Activated naive CD4-positive, alpha-beta T cell treated with anti-CD3 and anti-CD28 coated beads, Interleukin-2, amount 10 ng/mL, durations not matched to agents 7 days and 5 days (primary cell): Measurements from ENCODE around the gene SCARB1.

Experiments used
- CTCF ChIA-PET: fragments of 350-600 bp; sonication (Branson Sonifier 250); formaldehyde crosslinking; loops from one replicate; lab custom pipeline; 2021; ENCODE audit warnings: antibody characterized with exemption; lab: Charles Lee
- DNase-seq: peaks from one replicate; pipeline ENCODE4 v3.0.0-alpha.2; 2020
- H3K27ac Mint-ChIP-seq: one replicate; pipeline ENCODE4 v1.8.0; 2021; ENCODE audit warnings: mild to moderate bottlenecking, moderate library complexity, mixed read lengths
- H3K27me3 Mint-ChIP-seq: one replicate; pipeline ENCODE4 v1.8.0; 2021; ENCODE audit warnings: mild to moderate bottlenecking, mixed read lengths
- H3K36me3 Mint-ChIP-seq: one replicate; pipeline ENCODE4 v1.8.0; 2021; ENCODE audit warnings: mixed read lengths
- H3K4me1 Mint-ChIP-seq: one replicate; pipeline ENCODE4 v1.8.0; 2021; ENCODE audit warnings: mixed read lengths
- H3K4me3 Mint-ChIP-seq: one replicate; pipeline ENCODE4 v1.8.0; 2021; ENCODE audit warnings: mild to moderate bottlenecking, moderate library complexity, mixed read lengths
- H3K9me3 Mint-ChIP-seq: one replicate; pipeline ENCODE4 v1.8.0; 2021; ENCODE audit warnings: mixed read lengths

The SCARB1 gene

DNA sequence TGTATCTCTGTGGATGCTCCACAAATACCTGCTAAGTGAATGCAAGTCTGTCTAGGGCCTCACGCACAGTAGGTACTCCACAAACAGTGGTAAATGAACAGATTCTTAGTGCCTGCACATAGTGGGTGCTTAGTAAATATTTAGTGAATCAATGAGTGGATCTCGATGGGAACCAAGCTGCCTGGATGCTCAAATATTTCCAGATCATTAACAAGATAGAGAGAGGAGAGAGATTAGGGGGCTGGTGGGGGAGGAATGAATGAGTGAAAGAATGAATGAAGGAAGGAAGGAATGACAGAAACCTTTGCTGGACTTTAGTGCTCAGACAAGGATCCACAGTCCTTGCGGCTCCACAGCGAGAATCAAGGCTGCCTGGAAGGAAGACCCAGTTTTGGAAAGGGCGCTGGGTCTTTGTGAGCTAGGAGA, 118.2 kb downstream of the SCARB1 start:
- Mint-ChIP-seq H3K36me3 (no peaks in the 10 kb centered on the region), H3K27me3 (peaks cover 80% of the 10 kb centered on the region), H3K27ac (no peak overlapping the region), H3K9me3 (no peaks in the 10 kb centered on the region), H3K4me3 (no peak overlapping the region), H3K4me1 (peaks cover 13% of the 10 kb centered on the region)
- DNase-seq, result no peak
- CTCF ChIA-PET, result no interaction called here

DNA sequence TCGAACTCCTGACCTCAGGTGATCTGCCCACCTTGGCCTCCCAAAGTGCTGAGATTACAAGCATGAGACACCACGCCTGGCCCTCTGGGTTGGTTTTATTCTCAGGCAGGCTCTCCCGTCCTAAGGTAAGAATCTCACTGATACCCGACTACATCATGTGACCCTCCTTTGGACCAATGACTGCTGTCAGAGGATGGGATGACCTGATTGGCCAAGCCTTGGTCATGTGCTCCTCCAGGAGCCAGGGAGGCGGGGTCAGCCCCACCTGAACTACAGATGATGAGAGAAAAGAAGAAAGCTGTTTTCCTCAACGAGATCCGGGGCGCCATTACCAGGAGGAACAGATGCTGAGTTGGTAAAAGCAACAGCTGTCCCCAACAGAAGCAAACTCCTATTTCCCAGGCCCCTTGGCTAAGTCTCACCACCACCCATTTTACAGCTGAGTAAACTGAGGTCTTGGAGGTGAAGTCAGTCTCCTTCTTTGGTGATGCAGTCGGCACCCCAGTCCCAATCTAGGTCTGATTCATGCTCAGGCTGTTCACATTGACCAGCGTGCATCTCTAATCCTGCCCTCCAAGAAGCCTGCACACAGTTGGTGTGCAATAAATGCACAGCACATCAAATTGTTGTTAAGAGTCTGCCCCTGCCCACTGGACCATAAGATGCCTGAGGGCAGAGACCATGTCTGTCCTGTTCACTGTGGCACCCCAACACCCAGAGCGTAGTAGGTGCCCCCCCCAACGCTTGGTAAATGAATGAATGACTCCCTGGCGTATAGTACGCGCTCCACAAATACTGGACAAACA, 118.8 kb downstream of the SCARB1 start:
- CTCF ChIA-PET, result no interaction called here
- no peak for DNase-seq
- peaks cover 14% of the 10 kb centered on the region for H3K4me1 Mint-ChIP-seq

DNA sequence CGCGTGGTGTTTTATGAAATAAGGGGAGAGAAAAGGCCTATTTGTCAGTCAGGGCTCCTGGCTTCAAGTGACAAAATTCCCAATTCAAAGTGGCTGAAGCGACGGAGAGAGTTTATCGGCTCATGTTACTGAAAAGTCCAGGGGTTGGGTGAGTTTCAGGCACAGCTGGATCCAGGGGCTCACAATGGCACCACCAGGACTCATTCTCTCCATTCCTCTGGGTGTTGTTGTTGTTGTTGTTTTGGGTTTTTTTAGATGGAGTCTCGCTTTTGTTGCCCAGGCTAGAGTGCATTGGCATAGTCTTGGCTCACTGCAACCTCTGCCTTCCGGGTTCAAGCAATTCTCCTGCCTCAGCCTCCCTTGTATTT, 119.4 kb downstream of the SCARB1 start:
- CTCF ChIA-PET, result no interaction called here
- Mint-ChIP-seq H3K36me3 (no peaks in the 10 kb centered on the region), H3K9me3 (no peaks in the 10 kb centered on the region), H3K4me3 (no peak overlapping the region), H3K27ac (no peak overlapping the region), H3K4me1 (peaks cover 14% of the 10 kb centered on the region), H3K27me3 (peaks cover 81% of the 10 kb centered on the region)
- no peak for DNase-seq

More for the DNA sequence above, 118.8 kb downstream of the SCARB1 start:
- H3K27me3 Mint-ChIP-seq, result peaks cover 80% of the 10 kb centered on the region
- H3K27ac Mint-ChIP-seq, result no peak overlapping the region
- no peak overlapping the region for H3K4me3 Mint-ChIP-seq
- H3K9me3 Mint-ChIP-seq, result no peaks in the 10 kb centered on the region
- H3K36me3 Mint-ChIP-seq, result no peaks in the 10 kb centered on the region

DNA sequence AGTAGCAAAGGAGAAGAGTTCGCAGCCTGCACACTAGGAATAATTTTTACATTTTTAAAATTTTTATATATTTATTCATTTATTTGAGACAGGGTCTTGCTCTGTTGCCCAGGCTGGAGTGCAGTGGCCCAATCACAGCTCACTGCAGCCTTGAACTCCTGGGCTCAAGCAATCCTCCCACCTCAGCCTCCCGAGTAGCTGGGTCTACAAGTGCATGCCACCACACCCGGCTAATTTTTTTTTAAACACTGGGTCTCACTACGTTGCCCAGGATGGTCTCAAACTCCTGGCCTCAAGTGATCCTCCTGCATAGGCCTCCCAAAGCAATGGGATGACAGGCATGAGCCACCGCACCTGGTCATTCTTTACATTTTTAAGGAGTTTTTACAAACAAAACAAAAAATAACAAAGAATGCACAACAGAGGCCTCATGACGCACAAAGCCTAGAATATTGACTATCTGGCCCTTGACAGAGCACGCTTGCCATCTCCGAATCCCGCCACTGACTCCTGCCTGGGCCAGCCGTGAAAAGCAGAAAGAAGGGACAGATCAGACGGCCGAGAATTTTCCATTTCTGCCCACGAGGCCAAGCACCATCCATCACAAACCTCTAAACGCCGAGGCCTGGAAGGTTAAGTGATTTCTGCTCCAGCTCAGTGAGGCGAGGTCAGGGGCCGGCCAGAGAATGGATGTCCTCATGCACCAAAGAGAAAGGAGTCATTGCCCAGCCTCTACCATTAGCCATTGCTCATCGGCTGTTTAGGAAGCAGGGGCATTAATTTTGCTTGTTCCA, 120.0 kb downstream of the SCARB1 start:
- H3K9me3 Mint-ChIP-seq, result no peaks in the 10 kb centered on the region
- peaks cover 84% of the 10 kb centered on the region for H3K27me3 Mint-ChIP-seq
- CTCF ChIA-PET, result no interaction called here
- no peak overlapping the region for H3K4me3 Mint-ChIP-seq
- peaks cover 14% of the 10 kb centered on the region for H3K4me1 Mint-ChIP-seq
- no peak overlapping the region for H3K27ac Mint-ChIP-seq
- no peaks in the 10 kb centered on the region for H3K36me3 Mint-ChIP-seq
- no peak for DNase-seq

DNA sequence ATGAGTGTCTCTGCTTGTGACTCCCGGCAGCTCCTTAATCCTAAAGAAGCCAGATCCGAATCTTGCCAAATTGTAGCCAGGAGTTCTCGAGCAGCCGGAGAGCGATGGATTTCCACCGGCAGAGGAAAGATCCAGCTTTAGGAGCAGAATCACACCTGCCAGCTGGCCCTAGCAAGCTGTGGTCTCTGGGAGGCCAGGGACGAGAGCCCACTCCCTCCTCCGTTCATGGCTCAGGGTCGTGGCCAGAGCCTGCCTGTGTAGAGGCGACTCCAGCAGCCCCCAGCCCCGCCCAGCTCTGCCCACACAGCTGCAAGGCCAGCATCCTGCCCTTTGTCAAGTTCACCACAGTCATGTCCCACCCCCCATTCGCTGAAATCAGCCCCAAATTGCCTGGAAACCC, 121.0 kb downstream of the SCARB1 start:
- H3K36me3 Mint-ChIP-seq, result no peaks in the 10 kb centered on the region
- no peak for DNase-seq
- H3K4me1 Mint-ChIP-seq, result peaks cover 15% of the 10 kb centered on the region
- no peaks in the 10 kb centered on the region for H3K9me3 Mint-ChIP-seq
- no peak overlapping the region for H3K27ac Mint-ChIP-seq
- no peak overlapping the region for H3K4me3 Mint-ChIP-seq
- peaks cover 76% of the 10 kb centered on the region for H3K27me3 Mint-ChIP-seq
- CTCF ChIA-PET, result interaction anchor here (0.8 kb wide), 1 partner anchor 24 kb away, joined by 3 read pairs; no protein-coding TSS in a partner anchor

DNA sequence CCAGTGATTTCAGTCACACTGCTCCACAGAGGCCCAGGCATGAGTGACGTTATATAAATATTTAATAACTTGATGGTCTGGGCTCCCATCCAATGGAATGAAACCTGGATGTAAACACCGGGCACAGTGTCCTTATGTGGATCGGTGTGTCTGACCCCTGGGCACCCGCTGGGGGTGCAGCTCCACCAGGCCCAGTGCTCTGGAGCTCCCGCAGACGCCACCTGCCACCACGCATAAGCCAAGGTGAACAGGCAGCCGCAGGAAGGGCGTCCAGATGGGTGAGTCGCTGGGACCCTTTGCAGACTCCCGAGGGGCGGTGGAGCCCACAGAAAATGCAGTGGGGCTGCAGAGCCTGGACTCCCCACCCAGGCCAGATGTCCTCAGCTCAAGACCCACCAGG, 121.6 kb downstream of the SCARB1 start:
- CTCF ChIA-PET, result interaction anchor here (0.8 kb wide), 1 partner anchor 25 kb away, joined by 3 read pairs; no protein-coding TSS in a partner anchor
- Mint-ChIP-seq H3K36me3 (no peaks in the 10 kb centered on the region), H3K4me3 (no peak overlapping the region), H3K27ac (no peak overlapping the region), H3K9me3 (no peaks in the 10 kb centered on the region), H3K27me3 (peaks cover 76% of the 10 kb centered on the region), H3K4me1 (peaks cover 17% of the 10 kb centered on the region)
- no peak for DNase-seq

DNA sequence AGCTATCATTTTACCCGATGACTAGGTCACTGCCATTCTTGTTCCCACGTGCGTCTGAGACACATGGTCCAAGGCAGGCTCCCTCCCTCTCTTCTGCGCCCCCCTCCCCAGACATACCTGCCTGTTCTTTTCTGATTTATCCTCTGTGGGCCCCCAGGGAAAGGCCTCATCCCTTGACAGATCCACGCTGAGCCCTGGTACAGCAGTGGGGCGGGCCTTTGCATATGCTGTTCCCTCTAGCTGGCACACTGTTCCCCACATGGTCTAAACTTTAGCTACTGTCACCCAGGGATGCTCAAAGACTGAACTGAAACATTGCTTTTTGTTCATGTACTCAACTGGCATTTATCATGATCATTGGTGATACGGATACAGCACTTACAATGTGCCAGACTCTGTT, 122.5 kb downstream of the SCARB1 start:
- no peak overlapping the region for H3K27ac Mint-ChIP-seq
- no peak overlapping the region for H3K4me3 Mint-ChIP-seq
- H3K36me3 Mint-ChIP-seq, result no peaks in the 10 kb centered on the region
- no peaks in the 10 kb centered on the region for H3K9me3 Mint-ChIP-seq
- H3K27me3 Mint-ChIP-seq, result peaks cover 69% of the 10 kb centered on the region
- H3K4me1 Mint-ChIP-seq, result peaks cover 21% of the 10 kb centered on the region
- DNase-seq, result no peak
- CTCF ChIA-PET, result interaction anchor here (1.3 to 2.5 kb wide), 6 partner anchors 11 to 705 kb away, joined by 3 to 12 read pairs (median 4); no protein-coding TSS in a partner anchor

DNA sequence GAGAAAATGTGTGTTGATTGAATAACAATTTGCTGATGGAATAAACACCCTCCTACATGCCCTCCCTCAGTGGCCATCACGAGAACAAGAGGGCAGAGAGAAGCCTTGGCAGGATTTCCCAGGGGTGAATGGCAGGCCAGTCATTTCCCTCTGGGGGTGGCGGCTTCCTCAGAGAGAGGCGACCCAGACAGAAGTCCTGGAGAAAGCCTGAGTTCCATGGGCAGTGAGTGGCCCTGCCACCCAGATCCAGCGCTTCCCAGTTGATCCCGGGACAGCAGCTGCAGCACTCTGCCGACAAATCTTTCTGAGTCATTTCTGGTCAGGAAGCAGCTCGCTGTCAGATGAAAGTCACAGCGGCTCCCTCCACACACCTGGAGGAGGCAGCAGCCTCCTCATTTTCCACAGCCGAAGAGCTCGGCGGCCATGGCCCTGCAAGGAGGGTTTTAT, 123.0 kb downstream of the SCARB1 start:
- peaks cover 23% of the 10 kb centered on the region for H3K4me1 Mint-ChIP-seq

DNA sequence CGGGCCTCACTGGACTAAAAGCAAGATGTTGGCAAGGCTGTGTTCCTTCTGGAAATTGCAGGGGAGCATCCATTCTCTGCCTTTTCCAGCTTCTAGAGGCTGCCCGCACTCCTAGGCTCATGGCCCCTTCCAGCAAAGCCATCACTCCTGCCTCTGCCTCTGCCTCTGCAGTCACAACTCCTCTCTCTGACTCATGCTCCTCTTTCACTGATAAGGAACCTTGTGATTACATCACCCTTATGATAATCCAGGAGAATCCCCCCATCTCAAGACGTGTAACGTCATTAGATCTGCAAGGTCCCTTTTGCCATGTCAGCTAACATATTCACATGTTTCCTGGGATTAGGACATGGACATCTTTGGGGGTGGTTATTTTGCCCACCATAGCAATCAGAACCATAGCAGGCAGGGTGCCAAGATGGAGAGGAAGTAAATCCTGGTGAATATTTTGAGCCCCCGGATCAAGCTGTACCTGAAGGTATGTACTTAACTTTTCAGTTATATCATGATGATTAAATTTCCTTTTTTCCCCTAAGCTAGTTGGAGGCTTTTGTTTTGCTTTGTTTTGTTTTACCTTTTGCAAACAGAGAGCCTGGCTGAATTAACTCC, 123.6 kb downstream of the SCARB1 start:
- CTCF ChIA-PET, result interaction anchor here (1.3 to 2.5 kb wide), 6 partner anchors 9 to 704 kb away, joined by 3 to 12 read pairs (median 4); no protein-coding TSS in a partner anchor
- Mint-ChIP-seq H3K27ac (no peak overlapping the region), H3K27me3 (peaks cover 62% of the 10 kb centered on the region), H3K9me3 (no peaks in the 10 kb centered on the region), H3K4me3 (no peak overlapping the region), H3K4me1 (peaks cover 23% of the 10 kb centered on the region), H3K36me3 (no peaks in the 10 kb centered on the region)
- no peak for DNase-seq

More for the DNA sequence above, 123.0 kb downstream of the SCARB1 start:
- no peaks in the 10 kb centered on the region for H3K36me3 Mint-ChIP-seq
- DNase-seq, result no peak
- peaks cover 67% of the 10 kb centered on the region for H3K27me3 Mint-ChIP-seq
- CTCF ChIA-PET, result interaction anchor here (1.3 to 2.5 kb wide), 6 partner anchors 10 to 705 kb away, joined by 3 to 12 read pairs (median 4); no protein-coding TSS in a partner anchor
- H3K27ac Mint-ChIP-seq, result no peak overlapping the region
- no peaks in the 10 kb centered on the region for H3K9me3 Mint-ChIP-seq
- no peak overlapping the region for H3K4me3 Mint-ChIP-seq

DNA sequence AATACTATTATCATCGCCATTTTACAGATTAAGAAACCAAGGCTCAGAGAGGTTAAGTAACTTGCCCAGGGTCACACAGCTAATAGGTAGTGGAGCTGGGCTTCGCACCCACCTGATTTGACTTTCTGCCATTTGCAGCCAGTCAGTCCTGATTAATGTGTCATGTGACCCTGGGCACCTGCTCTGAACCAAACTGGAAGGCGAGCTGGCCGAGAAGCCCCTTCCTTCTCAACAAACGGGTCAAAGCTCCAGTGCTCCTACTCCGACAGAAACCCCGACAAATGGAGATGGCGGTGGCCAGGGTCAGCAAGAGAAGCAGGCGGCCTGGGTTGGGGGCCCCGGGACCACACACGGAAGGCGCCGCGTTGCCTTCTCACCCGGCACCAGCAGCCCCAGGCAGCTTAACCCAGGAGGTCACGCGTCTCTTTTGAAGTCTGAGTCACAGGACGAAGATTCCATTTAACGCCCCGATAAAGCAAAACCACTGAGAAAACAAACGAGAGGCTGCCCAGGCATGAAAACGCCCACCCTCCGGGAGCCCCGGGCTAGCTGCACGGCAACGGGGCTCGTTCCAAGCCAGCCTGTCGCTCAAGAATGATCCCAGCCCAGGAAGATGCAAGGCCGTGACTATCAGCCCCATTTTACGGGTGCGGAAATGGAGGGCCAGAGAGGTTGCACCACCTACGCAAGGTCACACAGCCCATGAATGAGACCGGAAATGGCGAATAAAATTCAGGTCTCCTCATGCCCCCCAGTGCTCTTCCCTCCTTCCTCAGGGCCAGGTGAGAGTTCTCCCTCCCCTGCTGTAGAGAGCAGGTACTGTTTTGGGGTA, 124.8 kb downstream of the SCARB1 start:
- peaks cover 24% of the 10 kb centered on the region for H3K4me1 Mint-ChIP-seq
- peaks cover 60% of the 10 kb centered on the region for H3K27me3 Mint-ChIP-seq
- no peaks in the 10 kb centered on the region for H3K9me3 Mint-ChIP-seq
- no peak overlapping the region for H3K27ac Mint-ChIP-seq
- CTCF ChIA-PET, result interaction anchor here (1.2 to 2.5 kb wide), 2 partner anchors 27 to 391 kb away, joined by 3 to 12 read pairs; no protein-coding TSS in a partner anchor
- H3K4me3 Mint-ChIP-seq, result no peak overlapping the region
- H3K36me3 Mint-ChIP-seq, result no peaks in the 10 kb centered on the region
- DNase-seq, result no peak

DNA sequence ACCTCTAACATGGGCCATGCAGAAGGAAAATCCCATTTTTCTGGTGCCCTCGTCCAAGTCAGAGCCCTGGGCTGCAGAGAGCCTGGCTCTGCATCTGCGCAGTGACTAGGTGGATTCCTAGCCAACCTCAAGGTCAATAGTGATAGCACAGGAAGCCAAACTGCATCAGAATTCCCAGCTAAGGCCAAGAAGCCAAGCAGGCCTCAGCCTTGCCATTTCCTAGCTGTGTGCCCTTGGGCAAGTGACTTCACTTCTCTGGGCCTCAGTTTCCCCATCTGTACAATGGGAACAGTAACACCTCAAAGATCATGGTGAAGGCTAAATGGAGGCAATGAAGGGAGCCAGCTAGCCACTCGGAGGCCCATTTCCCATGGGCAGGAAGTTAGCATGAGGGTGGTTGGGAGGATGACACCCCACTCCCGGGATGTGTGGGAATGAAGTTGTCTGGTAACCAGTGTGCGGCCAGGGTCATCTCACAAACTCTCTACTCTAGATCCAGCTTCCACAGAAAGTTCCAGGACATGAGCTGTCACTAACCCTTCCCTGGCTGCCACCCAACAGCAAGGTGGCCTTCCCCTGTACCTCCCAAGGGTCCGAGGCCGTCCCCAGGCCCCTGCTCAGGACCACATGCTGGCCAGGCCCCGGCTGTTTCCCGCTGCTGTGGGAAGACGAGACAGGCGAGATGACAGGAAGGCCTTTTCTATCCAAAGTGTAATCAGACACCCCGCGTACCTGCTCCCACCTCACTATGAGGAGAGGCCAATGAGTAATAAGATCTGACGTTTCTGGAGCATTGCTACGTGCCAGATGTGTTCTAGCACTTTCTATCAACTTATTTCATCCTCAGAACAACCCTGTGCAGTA, 125.7 kb downstream of the SCARB1 start:
- H3K27me3 Mint-ChIP-seq, result peaks cover 60% of the 10 kb centered on the region
- no peak overlapping the region for H3K4me3 Mint-ChIP-seq
- H3K36me3 Mint-ChIP-seq, result no peaks in the 10 kb centered on the region
- no peaks in the 10 kb centered on the region for H3K9me3 Mint-ChIP-seq
- peaks cover 24% of the 10 kb centered on the region for H3K4me1 Mint-ChIP-seq
- H3K27ac Mint-ChIP-seq, result no peak overlapping the region
- no peak for DNase-seq
- CTCF ChIA-PET, result interaction anchor here (1.2 kb wide), 1 partner anchor 390 kb away, joined by 3 read pairs; no protein-coding TSS in a partner anchor

DNA sequence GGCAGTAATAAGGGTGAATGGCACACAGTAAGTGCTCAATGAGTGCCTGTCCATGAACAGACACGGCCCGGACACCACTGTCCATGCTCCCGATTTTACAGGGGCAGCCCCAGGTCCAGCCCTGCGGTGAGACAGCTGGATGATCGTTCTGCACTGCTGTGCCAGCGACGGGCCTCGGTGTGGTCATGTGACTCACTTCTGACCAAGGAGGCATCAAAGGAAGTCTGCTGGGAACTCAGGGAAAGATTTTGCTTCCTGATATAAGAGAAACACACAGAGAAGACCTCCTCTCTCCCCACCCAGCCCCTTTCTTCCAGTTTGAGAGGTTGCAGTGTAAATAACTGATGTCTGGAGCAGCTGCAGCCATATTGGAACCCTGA, 126.6 kb downstream of the SCARB1 start:
- CTCF ChIA-PET, result no interaction called here
- peaks cover 56% of the 10 kb centered on the region for H3K27me3 Mint-ChIP-seq
- H3K9me3 Mint-ChIP-seq, result no peaks in the 10 kb centered on the region
- H3K27ac Mint-ChIP-seq, result no peak overlapping the region
- no peaks in the 10 kb centered on the region for H3K36me3 Mint-ChIP-seq
- H3K4me1 Mint-ChIP-seq, result peaks cover 24% of the 10 kb centered on the region
- no peak for DNase-seq
- no peak overlapping the region for H3K4me3 Mint-ChIP-seq
